Measurements from ENCODE around the gene DPF1.

DNA sequence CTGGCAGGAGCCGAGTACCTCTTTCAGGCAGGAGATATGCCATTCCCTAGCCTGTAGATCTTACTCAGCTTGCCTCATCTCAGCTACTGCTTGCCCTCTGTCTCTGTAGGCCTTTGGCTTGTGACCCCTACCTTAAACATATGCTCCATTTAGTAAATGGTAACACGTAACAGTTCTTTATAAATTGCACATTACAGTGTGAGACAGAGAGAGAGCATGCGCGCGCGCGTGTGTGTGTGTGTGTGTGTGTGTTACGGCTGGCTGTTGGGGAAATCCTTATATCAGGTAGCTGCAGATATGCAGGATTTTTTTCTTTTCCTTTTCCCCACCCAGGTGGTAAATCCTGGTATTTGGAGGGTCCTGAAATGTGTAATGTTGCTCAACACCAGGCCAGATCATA, 44.5 kb upstream of the DPF1 start:
- TF ChIP-seq, protein P1, sequence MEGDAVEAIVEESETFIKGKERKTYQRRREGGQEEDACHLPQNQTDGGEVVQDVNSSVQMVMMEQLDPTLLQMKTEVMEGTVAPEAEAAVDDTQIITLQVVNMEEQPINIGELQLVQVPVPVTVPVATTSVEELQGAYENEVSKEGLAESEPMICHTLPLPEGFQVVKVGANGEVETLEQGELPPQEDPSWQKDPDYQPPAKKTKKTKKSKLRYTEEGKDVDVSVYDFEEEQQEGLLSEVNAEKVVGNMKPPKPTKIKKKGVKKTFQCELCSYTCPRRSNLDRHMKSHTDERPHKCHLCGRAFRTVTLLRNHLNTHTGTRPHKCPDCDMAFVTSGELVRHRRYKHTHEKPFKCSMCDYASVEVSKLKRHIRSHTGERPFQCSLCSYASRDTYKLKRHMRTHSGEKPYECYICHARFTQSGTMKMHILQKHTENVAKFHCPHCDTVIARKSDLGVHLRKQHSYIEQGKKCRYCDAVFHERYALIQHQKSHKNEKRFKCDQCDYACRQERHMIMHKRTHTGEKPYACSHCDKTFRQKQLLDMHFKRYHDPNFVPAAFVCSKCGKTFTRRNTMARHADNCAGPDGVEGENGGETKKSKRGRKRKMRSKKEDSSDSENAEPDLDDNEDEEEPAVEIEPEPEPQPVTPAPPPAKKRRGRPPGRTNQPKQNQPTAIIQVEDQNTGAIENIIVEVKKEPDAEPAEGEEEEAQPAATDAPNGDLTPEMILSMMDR (IDR thresholded peaks at IDR 0.05): no peak
- TF ChIP-seq POLR2A (IDR thresholded peaks at IDR 0.05): no peak

Data from body of pancreas (tissue), 4 donors.